ENCODE results near the gene GIT2. TPM values are rescaled to one million over a fixed set of nuclear protein-coding genes. Genes with fewer than 3 reads are reported as not detected.
A peak's percentile ranks its signal among the peaks of the same experiment; 100 is the strongest.
"Not testable (repeated sequence)": the region's sequence is repeated elsewhere in the genome, so short reads cannot be mapped to it uniquely, and the experiment has no call there.

GIT2 gene
- total RNA-seq, 4 donors from 2014 or later: 55.0 to 107 (median 79.8) TPM

GRCh38 chr12:109892165-109892715 is 103.9 kb downstream of the GIT2 start:
- no peak for TF ChIP-seq CTCF (IDR thresholded peaks at IDR 0.05)
- no peak for TF ChIP-seq POLR2A (IDR thresholded peaks at IDR 0.05)
- no peaks in the 10 kb centered on the region for H3K27me3 ChIP-seq
- no peaks in the 10 kb centered on the region for H3K9me3 ChIP-seq
- no peak for DNase-seq
- H3K36me3 ChIP-seq: no peaks in the 10 kb centered on the region
- no peak overlapping the region for H3K4me3 ChIP-seq
- peaks cover 0 to 7% (median 2%) of the 10 kb centered on the region in 4 donors for H3K4me1 ChIP-seq
- H3K27ac ChIP-seq: peak overlapping the region in 1 of 4 donors; percentile 38

DNA sequence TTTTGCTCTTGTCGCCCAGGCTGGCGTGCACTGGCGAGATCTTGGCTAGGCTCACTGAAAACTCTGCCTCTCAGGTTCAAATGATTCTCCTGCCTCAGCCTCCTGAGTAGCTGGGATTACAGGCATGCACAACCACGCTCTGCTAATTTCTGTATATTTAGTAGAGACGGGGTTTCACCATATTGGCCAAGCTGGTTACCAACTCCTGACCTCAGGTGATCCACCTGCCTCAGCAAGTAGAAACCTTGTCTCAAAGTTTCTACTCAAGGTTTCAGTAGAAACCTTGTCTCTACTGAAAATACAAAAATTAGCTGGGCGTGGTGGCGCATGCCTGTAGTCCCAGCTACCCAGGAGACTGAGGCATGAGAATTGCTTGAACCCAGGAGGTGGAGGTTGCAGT is 104.4 kb downstream of the GIT2 start:
- not testable (repeated sequence) for H3K27ac ChIP-seq, DNase-seq, H3K36me3 ChIP-seq, H3K27me3 ChIP-seq, H3K4me1 ChIP-seq, H3K9me3 ChIP-seq, H3K4me3 ChIP-seq

DNA sequence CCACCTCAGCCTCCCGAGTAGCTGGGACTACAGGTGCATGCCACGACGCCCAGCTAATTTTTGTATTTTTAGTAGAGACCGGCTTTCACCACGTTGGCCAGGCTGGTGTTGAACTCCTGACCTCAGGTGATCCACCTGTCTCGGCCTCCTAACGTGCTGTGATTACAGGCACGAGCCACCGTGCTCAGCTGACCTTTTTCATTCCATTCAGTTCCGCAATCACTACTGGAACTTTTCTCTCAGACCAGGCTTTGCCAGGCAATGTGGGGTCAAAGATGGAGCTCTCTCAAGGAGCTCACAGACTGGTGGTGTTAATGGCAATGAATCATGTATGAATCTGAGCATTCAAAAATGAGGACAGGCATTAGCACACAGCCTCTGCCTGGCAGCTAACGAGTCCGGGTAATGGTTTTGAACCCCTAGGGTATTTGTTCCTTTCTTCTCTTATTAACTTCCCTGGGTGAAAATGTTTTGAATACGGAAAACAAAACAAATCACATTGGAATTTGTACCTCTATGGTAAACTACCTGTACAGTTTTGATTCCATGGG is 105.5 kb downstream of the GIT2 start:
- Histone ChIP-seq H3K4me1 (peaks cover 0 to 7% (median 2%) of the 10 kb centered on the region in 4 donors), H3K36me3 (no peaks in the 10 kb centered on the region), H3K9me3 (no peaks in the 10 kb centered on the region), H3K4me3 (no peak overlapping the region), H3K27me3 (no peaks in the 10 kb centered on the region), H3K27ac (no peak overlapping the region)
- TF ChIP-seq CTCF (IDR thresholded peaks at IDR 0.05) (no peak), POLR2A (IDR thresholded peaks at IDR 0.05) (no peak)
- DNase-seq: no peak

- DNase-seq: peak in 1 of 3 donors; percentile 32
- H3K4me1 ChIP-seq: peaks cover 0 to 7% (median 2%) of the 10 kb centered on the region in 4 donors
- TF ChIP-seq CTCF (IDR thresholded peaks at IDR 0.05) (no peak), POLR2A (IDR thresholded peaks at IDR 0.05) (no peak)
These were observed 107.8 kb downstream of the GIT2 start for GRCh38 chr12:109888179-109889020.

DNA sequence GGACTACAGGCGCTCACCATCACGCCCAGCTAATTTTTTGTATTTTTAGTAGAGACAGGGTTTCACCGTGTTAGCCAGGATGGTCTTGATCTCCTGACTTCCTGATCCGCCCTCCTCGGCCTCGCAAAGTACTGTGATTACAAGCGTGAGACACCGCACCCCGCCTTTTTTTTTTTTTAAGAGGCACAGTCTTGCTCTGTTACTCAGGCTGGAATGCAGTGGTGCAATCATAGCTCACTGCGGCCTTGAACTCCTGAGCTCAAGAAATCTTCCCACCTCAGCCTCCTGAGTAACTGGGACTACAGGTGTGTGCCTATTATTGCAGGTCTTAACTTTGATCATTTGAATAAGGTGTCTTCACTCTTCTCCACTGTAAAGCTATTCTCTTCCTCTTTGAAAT is 110.6 kb downstream of the GIT2 start:
- Histone ChIP-seq H3K27me3 (no peaks in the 10 kb centered on the region), H3K4me3 (no peak overlapping the region), H3K27ac (no peak overlapping the region), H3K36me3 (no peaks in the 10 kb centered on the region), H3K9me3 (no peaks in the 10 kb centered on the region), H3K4me1 (peaks cover 0 to 7% (median 5%) of the 10 kb centered on the region in 4 donors)
- DNase-seq: peak in 2 of 3 donors; percentile 57 to 66
- TF ChIP-seq CTCF (IDR thresholded peaks at IDR 0.05) (peak in 3 of 6 experiments; percentile 28 to 48 (median 39)), POLR2A (IDR thresholded peaks at IDR 0.05) (no peak)

More at GRCh38 chr12:109888179-109889020, 107.8 kb downstream of the GIT2 start:
- H3K27me3 ChIP-seq: no peaks in the 10 kb centered on the region
- H3K4me3 ChIP-seq: no peak overlapping the region
- peak overlapping the region; percentile 20 to 70 (median 56) for H3K27ac ChIP-seq
- H3K9me3 ChIP-seq: no peaks in the 10 kb centered on the region
- no peaks in the 10 kb centered on the region for H3K36me3 ChIP-seq

DNA sequence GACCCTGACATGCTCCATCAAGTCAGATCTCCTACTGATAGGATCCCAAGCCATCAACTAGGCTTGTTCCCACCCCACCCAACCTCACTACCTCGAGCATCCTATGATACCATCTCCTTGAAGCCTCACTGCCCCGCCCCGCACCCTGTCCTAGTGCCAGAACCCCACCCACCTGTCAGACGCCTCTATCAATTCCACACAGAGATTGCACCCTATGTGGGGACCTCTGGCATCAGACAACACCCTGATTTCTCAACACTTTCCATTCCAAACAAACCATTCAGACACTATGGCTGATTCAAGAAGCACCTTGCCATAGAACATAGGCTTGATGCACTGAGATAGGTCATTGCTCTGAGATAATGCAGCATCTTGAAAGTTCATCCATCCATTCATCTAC is 112.7 kb downstream of the GIT2 start:
- H3K36me3 ChIP-seq: no peaks in the 10 kb centered on the region
- H3K4me3 ChIP-seq: no peak overlapping the region
- H3K27me3 ChIP-seq: no peaks in the 10 kb centered on the region
- H3K9me3 ChIP-seq: no peaks in the 10 kb centered on the region
- peak in 2 of 3 donors; percentile 58 to 80 for DNase-seq
- TF ChIP-seq POLR2A (IDR thresholded peaks at IDR 0.05): no peak
- no peak for TF ChIP-seq CTCF (IDR thresholded peaks at IDR 0.05)
- H3K27ac ChIP-seq: no peak overlapping the region
- peaks cover 2 to 18% (median 13%) of the 10 kb centered on the region in 4 donors for H3K4me1 ChIP-seq
